ENCODE data around the gene VAT1L. TPM values are rescaled to one million over a fixed set of nuclear protein-coding genes. Genes with fewer than 3 reads are reported as not detected.
"Not testable (repeated sequence)": the region's sequence is repeated elsewhere in the genome, so short reads cannot be mapped to it uniquely, and the experiment has no call there.

Gene VAT1L
- total RNA-seq, 1 donor from 2014 or later, result 58.0 TPM

DNA sequence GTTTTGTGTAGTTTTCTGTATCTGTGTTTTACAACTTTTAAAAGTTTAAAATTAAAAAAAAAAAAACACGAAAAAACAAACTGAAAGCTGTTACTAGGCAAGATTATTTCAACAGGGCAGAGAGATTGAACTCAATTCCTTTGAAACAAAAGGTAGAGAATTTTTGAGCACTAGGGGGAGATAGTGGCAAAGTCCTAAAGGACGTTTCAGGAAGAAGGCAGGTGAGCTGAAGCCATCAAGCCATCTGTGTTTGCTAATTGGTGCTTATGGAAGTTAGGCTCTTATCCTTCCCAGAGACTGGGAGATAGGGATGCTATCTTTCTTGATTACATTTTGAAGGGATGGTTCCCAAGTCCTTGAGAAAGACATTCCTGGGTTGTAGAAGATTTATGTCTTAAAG, 163.4 kb downstream of the VAT1L start:
- no peak for DNase-seq (ENCODE audit: low spot score)

DNA sequence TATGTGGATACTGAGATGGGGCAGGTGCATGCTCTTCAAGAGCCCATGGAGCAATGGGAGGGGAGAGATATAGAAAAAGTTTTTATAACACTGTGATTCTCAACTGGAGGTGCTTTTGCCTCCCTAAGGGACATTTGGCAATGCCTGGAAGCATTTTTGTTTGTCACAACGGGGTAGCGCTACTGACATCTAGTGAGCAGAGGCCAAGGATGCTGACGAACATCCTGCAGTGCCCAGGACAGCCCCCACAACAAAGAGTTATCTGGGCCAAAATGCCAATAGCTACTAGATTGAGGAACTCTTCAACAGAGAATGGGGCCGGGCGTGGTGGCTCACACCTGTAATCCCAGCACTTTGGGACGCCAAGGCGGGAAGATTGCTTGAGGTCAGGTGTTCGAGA, 166.8 kb downstream of the VAT1L start:
- no peak for DNase-seq (ENCODE audit: low spot score)

DNA sequence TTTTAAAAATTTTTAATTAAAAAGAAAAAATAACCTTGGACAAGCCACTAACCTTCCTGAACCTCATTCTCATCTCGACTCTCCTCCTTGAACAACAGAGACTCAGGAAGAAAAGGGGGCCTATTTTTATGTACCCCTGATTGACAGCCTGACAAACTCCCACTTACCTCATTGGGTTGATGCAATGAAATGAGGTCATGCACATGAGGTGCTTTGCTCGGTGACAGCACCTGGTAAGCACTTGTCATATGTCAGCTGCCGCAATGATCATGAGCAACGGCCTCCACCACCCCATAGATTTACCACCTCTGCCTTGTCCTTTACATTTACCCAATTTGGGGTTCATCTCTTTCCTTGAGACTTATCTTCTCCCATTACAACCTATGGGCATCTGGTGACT, 167.9 kb downstream of the VAT1L start:
- no peak for DNase-seq (ENCODE audit: low spot score)

DNA sequence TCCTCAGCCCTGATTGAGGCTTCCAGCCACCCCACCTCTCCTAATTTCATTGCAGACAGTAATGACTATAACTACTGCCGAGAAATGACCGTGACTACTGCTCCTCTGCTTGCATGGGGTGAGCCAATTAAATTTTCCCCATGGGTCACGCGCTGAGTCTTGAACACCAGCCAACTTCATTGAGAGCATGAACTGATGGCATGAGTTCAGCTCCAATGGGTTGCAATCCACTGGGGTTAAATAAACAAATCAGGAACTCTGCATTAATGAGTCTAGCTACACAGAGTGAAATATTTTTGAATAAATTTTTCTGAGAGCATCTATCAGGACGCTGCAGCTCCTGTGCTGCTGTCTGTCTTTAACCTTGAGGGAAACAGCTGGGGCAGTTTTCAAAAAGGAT, 172.4 kb downstream of the VAT1L start:
- no peak for DNase-seq (ENCODE audit: low spot score)

DNA sequence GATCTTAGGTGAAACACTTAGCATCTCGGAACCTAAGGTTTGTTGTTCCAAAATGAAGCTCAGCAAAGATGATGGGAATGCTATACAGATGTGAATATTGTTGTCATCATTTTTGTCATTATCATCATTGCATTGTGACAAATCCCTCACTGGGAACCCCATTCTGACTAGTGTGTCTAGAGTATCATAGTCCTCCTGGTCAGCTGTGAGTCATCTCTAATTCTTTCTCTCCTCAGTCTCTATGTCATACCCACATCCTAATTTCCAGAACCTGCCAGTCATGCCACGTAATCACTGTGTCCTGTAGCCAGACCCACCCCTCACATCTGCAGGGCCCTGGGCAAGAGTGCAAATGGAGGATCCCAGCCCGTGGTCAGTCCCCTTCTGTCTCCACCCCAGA, 173.4 kb downstream of the VAT1L start:
- DNase-seq (ENCODE audit: low spot score), result no peak

DNA sequence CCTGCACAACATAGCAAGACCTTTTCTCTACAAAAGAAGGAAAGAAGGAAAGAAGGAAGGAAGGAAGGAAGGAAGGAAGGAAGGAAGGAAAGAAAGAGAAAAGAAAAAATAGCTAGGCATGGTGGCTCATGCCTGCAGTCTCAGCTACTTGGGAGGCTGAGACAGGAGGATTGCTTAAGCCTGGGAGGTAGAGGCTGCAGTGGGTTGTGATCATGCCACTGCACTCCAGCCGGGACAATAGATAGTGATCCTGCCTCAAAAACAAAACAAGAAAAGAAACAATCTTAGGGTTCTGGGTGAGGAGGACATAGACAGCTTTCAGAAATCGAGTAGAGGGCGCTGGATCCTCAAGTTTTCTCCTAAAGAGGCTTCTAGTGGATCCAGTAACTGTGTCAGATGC, 174.3 kb downstream of the VAT1L start:
- DNase-seq (ENCODE audit: low spot score), result no peak

DNA sequence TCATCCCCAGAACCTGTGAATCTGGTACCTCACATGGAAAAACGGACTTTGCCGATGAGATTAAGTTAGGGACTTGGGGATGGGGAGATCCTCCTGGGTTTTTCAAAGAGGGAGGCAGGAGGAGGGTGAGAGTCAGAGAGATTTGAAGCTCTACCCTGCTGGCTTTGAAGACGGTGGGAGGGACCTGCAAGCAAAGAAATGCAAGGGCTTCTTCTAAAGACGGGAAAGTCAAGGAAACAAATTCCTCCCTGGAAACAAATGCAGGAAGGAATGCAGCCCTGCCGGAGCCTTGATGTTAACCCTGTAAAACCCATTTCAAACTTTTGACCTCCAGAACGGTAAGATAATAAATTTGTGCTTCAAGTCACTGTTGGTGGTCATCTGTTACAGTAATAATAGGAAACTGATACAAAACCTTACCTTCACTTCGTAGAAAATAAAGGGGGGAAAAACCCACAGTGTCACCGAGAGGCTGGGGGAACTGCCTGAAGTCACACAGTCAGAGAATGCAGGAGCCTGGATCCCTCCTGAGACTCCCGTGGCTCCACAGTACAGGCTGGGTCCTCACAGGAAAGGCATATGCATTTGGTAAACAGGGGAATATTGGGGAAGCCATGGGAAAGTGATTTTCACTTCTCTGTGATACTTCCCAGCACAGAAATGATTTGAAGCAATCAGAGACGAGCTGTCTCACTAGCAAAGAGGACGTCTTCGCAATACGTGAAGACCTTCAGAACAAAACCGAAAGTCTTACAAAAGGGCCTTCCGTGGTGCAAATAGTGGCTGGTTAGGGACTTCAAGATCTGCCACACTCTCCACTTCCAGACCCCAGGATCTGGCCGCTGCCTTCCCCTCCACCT, 175.1 kb downstream of the VAT1L start:
- peak; percentile 79 for DNase-seq (ENCODE audit: low spot score)

DNA sequence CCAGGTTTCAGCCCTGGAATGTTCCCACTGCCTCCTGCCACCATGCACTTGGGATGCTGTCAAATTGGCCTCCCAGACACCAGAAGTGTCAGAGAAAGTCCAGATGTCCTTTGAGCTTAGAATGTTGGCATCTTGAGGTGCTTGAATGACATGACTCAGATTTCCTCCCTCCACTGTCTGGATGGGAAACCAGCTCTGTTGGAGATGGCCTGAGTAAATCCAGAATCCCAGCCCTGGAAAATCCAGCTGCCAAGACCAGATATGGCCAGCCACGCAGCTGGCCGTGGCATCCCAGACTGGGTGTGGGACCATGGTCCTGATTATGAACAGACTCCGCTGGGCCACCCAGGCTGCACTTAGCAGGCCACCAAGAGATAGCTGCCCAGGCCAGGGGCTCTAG, 177.0 kb downstream of the VAT1L start:
- DNase-seq (ENCODE audit: low spot score), result peak; percentile 87

DNA sequence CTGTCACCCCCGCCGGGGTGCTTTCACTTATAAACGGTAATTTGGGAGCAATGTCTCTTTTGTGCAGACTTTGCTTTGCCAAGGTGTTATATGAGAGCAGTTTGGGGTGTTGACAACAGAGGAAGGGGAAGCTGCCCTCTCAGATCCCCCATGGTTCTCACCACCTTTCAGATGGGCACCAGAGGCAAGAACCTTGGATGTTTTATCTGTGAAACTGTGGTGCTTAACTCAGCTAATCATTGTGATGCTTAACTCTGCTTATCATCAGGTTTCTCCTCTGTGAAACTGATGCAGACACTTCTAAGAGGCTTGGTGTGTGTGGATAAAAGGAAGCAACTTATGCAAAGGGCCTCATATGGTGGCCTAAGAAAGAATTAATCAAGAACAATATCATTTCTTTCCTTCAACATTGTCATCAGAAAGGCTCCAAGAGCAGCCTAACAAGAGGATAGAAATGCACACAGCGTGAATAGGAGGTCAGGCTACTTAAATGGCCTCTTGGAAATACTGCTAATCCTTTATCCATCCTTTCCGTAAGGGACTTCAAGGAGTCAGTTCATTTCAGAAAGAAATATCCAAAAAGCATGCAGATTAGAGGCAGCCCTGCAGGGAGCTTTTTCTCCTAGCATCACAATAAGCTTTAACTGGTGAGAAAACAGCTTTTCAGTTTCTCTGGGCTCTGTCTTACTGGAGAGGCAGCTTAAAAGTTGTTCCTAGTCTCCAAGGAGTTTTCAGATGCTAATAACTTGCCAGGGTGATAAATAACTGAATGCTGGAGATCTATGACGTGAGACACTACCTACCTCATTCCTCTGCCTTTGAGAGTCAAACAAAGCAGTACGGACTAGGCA, 178.9 kb downstream of the VAT1L start:
- DNase-seq (ENCODE audit: low spot score), result no peak

DNA sequence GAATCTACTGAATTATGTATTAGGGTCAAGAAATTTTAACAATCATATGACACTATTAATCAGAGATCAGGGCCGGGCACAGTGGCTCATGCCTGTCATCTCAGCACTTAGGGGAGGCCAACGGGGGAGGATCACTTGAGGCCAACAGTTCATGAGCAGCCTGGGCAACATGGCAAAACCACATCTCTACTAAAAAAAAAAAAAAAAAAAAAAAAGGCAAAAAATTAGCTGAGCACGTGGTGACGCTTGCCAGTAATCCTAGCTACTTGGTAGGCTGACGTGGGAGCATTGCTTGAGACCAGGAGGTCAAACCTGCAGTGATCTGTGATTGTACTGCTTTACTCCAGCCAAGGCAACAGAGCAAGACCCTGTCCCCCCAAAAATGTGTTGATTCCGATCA, 181.5 kb downstream of the VAT1L start:
- no peak for DNase-seq (ENCODE audit: low spot score)

DNA sequence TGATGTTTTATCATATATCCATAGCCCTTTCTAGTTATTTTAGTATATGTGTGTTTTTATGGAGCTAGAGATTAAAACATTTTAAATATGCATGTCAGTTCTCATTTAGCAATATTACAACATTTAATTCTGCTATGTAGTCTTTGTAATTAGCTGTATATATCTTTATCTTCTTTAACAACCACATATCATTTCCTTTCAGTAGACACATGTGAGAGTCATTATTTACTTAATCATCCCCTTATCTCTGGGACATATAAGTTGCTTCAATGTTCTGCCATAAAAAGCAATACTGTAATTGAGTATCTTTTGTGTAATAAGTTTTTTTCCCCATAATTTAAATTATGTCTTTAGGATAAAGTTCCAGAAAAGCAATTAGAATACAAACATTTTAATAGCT, 182.0 kb downstream of the VAT1L start:
- DNase-seq (ENCODE audit: low spot score), result no peak

DNA sequence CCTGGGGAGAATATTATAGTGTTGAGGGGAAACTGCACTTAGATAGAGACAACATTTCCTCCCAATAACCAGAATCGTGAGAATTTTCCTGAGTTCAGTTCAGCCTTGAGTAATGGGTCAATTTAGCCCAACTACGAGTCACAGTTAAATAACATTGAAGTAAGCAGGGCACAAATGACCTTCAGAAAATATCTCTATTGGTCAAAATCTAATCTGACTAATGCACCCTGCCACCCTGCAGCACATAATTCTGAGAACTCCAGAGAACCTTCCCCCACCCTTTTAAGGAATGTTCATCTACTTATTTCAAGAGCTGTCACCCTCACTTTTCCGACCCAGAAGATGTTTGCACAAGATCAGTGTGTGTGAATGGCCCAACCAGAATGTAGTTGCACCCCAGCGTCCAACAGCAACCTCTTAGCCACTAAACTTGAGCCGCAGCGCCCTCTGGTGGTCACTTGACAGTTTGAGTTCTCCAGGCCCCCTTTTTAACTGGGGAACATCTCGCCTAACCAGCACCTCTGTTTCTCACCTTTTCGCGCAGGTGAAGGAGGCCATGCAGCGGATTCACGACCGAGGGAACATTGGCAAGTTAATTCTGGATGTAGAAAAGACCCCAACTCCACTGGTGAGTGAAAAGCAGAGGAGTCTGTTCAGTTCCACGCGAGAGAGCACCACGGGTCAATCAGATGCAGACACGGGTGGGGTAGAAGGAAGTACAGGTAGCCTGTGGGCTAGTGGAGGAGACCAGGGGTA, 183.1 kb downstream of the VAT1L start:
- peak; percentile 82 for DNase-seq (ENCODE audit: low spot score)

DNA sequence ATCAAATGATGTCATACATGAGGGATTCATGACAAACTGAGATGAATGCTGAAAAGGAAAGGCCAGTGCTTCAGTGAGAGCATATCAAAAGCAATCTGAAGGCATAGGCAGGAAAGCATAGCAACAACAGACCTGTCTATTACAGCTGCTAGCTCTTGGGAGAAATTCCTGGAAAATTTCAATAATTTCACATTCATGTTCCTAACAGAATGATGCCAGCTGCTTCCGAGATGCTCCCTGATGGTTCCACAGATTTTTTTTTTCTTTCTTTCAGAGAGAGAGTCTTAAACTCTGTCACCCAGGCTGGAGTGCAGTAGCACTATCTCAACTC, 183.7 kb downstream of the VAT1L start:
- DNase-seq (ENCODE audit: low spot score), result no peak

DNA sequence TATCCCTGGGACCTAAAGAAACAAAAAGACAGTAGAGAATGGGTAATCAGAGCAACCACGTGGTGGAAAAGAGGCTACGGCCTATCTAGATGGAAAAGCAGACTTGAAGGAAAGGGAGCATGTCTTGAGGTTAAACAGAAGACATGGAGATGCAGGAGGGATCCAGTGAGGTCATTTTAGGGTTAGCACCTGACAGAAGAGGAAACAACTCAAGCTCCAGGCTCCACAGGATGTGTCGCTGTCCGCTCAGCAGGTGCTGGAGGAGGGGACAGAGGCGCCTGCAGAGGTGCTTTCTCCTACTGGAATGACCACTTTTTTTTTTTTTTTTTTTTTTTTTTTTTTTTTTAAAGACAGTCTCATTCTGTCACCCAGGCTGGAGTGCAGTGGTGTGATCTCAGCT, 186.5 kb downstream of the VAT1L start:
- DNase-seq (ENCODE audit: low spot score), result no peak

DNA sequence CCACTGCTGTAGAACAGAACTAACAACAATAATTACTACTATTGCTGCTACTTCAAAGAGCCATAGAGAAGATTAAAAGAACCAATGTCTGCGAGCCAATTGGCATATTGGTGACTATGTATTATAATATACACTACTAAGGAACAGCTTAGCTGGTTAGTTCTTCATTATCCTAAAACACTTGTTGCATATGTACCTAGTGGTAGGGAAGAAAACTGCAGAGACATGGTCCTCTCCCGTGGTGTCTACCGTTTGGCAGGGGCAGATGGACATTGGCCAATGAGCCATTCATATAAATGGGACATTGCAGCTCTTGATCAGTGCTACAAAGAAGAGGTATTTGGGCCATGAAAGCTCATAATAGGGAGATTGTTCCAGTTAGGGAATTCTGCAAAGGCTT, 187.6 kb downstream of the VAT1L start:
- no peak for DNase-seq (ENCODE audit: low spot score)

DNA sequence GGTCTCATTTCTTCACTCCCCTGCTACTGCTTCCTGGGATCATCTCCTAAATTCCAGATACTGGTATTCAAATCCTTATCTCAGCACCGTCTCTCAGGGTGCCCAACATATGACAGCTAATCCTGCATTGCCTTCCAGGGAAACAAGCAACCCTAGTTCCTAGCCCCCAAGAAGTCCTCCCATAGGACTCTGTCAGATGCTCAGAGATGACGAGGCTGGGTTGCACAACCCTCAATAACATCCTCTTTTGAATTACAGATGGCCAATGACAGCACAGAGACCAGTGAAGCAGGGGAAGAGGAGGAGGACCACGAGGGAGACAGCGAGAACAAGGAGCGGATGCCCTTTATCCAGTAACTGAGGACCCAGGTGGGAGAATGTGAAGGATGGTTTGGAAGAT, 189.0 kb downstream of the VAT1L start:
- DNase-seq (ENCODE audit: low spot score), result no peak

DNA sequence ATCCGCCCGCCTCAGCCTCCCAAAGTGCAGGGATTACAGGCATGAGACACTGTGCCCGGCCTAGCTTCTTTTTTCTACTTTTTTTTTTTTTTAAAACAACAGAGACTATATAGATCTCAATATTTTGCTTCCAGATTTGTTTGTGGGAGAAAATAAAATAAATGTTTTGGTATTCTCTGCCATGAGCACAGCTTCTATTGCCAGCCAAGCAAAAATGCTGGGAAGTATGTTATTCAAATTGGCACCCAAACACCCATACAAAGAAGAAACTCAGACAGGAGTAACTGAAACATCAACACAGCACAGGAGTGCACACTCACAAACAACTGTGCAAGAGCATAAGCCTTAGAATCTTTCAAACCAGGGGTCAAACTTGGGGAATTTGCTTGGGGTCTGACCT, 196.7 kb downstream of the VAT1L start:
- no peak for DNase-seq (ENCODE audit: low spot score)

DNA sequence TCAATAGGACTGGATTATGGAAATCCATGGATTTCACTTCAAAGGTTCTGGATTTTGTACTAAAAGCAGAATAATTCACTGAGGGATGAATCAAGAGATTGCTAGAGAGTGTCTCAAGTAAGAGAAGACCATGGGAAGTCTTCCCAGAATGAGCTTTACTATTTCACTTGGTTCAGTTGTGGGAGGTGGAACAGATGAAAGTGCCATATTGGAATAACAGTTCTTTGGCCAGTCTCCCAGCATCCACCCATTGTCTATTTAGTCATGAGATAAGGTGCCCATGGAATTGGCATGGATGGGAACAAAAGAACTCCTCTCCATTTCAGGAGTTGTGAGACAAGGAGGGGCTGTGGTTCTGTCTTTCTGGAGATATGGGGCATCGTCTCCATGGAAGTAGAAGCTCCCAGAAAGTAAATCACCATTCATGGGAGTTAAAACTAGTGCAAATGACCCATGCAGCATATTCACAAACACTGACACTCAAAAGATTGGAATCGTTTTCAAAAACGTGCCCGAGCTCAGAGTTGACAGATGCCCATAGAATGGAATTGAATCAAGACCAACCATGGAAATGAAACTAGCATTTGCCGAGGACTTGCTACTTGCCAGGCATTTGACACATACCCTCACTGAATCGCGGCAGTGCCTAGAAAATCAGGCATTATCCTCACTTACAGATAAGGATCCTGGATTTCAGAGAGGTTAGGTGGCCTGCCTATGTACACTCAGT, 197.8 kb downstream of the VAT1L start:
- DNase-seq (ENCODE audit: low spot score), result no peak

DNA sequence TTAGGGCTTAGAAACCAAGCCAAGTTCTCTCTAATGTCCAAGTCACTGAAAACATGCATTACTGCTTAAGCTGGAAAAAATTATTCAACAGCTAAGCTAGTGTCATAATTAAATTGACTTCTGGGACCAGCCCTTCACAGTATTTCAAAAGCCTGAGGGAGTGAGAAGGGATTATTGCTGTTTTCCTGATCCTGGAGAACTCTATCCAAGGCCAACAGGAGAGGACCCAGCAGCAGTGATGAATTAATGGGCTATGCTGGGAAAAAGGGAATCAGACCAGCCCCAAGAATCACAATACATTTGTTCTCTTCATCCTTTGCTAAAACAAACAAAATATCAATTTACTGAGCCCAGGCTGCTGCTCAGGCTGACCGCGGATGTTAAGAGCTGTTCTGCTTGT, 199.4 kb downstream of the VAT1L start:
- peak; percentile 67 for DNase-seq (ENCODE audit: low spot score)

DNA sequence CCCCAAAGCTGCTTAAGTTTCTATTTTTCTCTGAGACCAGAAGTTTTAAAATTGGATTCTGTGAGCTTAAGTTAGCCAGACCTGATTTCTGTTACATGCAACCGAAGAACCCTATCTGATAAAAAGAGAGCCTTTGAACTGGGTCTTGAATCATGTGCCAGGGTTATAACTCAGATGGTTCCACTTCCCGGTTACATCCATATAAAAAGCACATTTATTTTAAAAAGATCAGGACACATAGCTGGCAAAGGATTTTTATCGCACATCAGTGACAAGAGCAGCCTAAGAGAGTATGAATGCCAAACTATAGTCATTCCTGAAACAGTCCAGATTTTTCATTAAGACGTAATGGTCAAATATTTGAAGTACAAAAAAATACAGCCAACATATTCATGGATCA, 201.5 kb downstream of the VAT1L start:
- DNase-seq (ENCODE audit: low spot score), result peak; percentile 73

DNA sequence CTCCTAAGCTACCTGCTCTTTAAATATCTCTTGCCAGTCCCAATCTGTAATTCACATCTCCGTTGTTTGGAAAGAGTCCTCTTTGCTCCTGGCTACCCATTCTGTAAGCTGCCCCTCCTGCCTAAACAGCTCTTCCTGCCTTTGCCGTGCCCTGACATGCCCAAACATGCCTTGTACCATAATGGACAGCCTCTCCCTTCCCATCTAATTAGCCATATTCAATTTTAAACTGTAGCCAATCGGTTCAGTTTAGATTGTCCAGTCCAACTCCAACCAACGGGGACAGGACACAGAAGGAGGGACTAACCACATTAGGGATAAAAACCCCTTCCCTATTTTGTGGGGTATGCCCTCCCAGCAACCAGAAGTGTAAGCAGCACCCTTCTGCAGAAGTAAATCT, 203.3 kb downstream of the VAT1L start:
- no peak for DNase-seq (ENCODE audit: low spot score)

DNA sequence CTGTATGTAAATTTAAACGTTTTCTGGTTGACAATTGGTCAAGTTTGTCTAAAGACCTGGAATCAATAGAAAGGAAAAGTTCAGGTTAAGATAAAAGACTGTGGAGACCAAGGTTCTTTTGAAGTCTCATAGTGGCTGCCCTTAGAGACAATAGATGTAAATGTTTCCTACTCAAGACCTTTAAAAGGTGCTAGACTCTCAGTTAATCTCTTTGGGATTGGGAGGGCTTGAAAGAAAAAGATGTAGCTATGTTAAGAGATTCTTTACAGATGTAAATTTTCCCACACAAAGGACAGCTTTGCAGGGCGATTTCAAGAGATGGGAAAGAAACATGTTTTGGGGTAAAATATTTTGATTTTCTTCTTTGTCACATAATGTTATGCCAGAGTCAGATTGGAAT, 204.0 kb downstream of the VAT1L start:
- DNase-seq (ENCODE audit: low spot score), result not testable (repeated sequence)

Measured in umbilical cord (tissue), 2 donors.